Epithelial cell of proximal tubule (primary cell): ENCODE measurements around the gene SND1. TPM values are rescaled to one million over a fixed set of nuclear protein-coding genes. Genes with fewer than 3 reads are reported as not detected.

Experiments
- DNase-seq: peaks from one replicate; pipeline ENCODE4 v3.0.0-alpha.2; 2011; ENCODE audit warnings: low read depth
- H3K4me3 ChIP-seq: 2 replicates; pipeline ENCODE4 v1.5.1; 2011; ENCODE audit warnings: low read depth, mild to moderate bottlenecking, low read length
- total RNA-seq: library from RNA; depleted of rRNA; stranded (reverse); fragments of >200 nt; gene quantifications from 2 replicates; pipeline ENCODE4 v1.2.3, GENCODE V29; 2015
- TF ChIP-seq, protein P1 (sequence below): conservative IDR thresholded peaks from 2 replicates; pipeline ENCODE4 v1.5.1; 2012; ENCODE audit warnings: low read depth, mild to moderate bottlenecking, low read length

The SND1 gene
- total RNA-seq, 1 donor from 2014 or later = 122 TPM

DNA sequence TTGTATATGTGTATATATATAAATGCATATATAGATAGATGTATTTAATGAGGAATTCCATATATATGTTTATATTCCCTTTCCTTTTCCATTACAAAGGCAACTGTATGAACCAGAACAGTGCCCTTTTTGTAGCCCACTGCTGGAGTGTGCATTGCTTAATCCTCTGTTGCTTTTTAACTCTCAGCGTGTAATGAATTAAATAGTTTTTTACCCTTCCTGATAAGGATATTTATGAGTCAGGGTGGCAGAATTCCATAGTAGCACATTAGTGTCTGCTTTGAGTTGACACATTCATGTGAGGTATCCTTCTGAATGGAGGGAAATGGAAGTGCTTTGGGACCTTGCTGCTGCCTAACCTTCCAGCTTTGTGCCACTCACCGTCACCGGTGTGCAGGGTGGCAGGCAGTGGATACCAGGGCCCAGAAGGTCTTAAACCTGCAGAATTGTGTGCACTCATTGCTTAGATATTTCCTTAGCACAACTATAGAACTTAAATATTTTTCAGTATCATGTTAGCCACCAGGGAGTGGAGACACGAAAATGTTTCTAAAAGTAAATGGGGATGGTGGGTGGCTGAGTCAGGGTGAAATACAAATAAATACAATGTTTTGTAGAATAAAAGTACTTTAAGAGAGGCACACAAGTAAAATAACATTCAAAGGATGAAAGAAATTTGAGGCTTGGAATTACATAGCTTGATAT lies 117.9 kb downstream of the SND1 start:
- no peak overlapping the region for H3K4me3 ChIP-seq
- TF ChIP-seq, protein P1, sequence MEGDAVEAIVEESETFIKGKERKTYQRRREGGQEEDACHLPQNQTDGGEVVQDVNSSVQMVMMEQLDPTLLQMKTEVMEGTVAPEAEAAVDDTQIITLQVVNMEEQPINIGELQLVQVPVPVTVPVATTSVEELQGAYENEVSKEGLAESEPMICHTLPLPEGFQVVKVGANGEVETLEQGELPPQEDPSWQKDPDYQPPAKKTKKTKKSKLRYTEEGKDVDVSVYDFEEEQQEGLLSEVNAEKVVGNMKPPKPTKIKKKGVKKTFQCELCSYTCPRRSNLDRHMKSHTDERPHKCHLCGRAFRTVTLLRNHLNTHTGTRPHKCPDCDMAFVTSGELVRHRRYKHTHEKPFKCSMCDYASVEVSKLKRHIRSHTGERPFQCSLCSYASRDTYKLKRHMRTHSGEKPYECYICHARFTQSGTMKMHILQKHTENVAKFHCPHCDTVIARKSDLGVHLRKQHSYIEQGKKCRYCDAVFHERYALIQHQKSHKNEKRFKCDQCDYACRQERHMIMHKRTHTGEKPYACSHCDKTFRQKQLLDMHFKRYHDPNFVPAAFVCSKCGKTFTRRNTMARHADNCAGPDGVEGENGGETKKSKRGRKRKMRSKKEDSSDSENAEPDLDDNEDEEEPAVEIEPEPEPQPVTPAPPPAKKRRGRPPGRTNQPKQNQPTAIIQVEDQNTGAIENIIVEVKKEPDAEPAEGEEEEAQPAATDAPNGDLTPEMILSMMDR = no peak
- no peak for DNase-seq

DNA sequence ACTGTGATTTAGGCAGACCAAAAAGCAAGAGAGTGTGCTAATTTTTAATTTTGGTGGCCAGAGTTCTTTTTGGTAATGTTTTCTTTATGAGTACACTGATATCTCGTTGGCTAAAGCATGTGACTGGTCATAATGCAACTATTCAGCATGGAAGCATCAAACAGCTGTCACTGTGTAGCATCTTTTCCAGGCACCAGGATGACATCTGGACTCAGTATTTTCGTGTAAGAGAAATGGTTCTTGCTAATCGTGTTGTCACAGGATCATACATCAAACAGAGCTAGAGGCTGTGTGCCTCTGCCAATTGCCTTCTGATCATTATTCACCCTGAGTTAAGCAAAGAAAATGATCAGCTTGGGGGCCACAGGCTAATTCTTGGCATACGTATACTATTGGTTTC lies 118.9 kb downstream of the SND1 start:
- DNase-seq = no peak
- H3K4me3 ChIP-seq = no peak overlapping the region
- TF ChIP-seq, protein P1 = no peak

DNA sequence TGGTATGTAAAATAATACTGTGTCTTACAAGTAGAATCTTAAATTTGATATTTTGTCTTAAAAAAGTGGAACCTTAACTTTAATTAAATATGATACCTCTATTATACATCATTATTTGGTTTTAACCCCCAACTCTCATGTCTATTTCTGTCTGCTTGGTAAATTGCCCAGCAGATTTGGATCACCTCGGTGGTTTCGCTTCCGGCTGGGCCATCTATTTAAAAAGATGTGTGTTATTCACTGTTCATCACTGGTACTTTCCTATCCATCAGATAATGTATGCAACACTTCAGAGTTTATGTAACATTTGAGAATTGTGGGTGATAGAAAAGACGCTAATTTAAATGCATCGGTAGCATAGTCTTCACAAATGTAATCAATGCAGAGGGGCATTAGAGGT lies 119.7 kb downstream of the SND1 start:
- DNase-seq = no peak
- H3K4me3 ChIP-seq = no peak overlapping the region
- TF ChIP-seq, protein P1 = no peak

DNA sequence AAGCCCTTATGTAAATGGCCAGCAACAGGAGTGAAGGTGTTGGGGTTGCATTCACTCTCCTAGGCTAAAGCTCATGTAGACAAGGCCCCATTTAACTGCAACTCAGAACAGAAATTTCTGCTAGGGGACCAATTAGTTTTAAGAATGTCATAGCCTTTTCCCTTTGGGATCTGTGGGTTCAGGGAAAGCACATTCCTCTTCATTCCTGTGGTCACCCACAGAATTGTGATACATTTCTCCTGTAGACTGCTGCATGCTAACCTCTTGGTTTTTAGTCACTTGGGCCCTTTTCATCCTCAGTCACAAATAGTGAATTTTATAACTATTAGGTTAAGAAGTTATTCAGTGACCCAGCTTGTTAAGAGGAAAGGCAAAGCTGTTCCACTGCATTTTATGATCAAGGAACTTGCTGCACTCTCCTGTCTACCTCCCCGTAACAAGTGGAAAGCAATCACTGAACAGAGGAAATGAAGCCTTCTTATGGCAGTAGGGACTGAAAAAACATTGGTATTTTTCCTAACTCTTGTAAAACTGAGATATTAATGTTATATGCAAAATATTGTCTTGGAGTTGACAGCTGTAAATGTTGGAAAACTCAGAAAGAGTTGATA lies 124.9 kb downstream of the SND1 start:
- TF ChIP-seq, protein P1 = no peak
- no peak overlapping the region for H3K4me3 ChIP-seq
- DNase-seq = peak; percentile 50

DNA sequence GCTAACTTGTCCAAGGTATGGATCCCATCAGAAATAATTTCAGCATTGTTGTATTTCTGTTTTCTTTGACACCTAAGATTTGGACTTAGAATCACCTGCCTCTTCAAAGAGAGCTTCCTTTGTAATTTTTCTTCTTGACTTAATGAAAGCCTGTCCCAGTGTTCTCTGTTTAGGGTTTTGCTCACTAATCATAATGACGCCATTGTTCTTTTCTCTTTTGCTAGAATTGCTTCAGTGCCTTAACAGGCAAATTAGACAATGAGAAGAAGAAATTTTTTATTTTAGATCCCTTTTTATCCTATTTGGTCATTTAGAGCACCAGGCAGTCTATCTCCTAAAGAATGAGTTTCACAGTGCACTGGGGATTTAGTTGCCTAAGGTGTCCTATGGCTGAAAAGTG lies 128.5 kb downstream of the SND1 start:
- H3K4me3 ChIP-seq = no peak overlapping the region
- TF ChIP-seq, protein P1 = no peak
- DNase-seq = no peak

DNA sequence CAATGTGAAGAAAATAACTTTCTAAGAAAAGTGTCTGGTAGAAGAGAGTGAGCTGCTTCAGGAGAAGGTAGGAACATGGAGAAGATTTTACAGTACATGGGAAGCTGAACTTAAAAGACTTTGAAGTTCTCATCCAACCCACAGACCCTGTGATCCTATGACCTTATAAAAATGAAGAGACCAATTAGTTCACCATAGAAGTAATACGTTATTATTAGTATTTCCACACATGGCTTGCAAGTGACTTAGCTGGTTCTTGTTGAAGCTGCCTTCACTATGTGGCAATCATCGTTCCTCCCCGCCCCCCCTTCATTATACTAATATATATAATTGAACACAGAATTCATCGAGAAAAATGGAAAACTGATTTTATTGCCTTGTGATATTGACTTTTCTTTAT lies 129.1 kb downstream of the SND1 start:
- no peak for DNase-seq
- no peak overlapping the region for H3K4me3 ChIP-seq
- TF ChIP-seq, protein P1 = no peak

DNA sequence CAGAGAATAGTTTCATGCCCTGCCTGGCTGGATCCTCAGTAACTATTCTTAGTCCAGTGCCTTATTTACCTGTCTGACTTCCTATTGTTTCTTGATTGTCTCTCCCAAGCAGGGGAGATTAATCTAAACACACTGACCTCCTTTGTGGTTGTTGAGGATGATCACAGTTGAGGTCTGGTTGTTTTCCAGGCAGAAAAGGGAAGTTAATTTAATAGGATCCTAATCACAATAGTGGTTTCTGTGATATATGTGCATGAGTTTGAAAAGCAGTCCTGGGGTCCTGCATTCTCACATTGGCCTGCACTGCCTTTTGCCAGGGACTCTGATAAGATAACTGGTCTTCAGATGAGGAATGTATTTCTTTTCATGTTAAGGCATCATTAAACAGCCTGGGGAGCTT lies 130.1 kb downstream of the SND1 start:
- no peak overlapping the region for H3K4me3 ChIP-seq
- DNase-seq = no peak
- TF ChIP-seq, protein P1 = no peak
